ENCODE results near the gene RAB3C. TPM values are rescaled to one million over a fixed set of nuclear protein-coding genes. Genes with fewer than 3 reads are reported as not detected.
"Not testable (repeated sequence)": the region's sequence is repeated elsewhere in the genome, so short reads cannot be mapped to it uniquely, and the experiment has no call there.

The RAB3C gene
- total and polyA plus RNA-seq, 12 donors: 0.09 to 22.0 (median 6.1) TPM

- no peak overlapping the region for H3K27ac ChIP-seq
- no peaks in the 10 kb centered on the region for H3K9me3 ChIP-seq (replicated peaks in 1 of 3)
- no peak overlapping the region for H3K4me3 ChIP-seq
- no peaks in the 10 kb centered on the region for H3K4me1 ChIP-seq (replicated peaks in 1 of 2)
- TF ChIP-seq POLR2A (IDR thresholded peaks at IDR 0.05): no peak
- H3K36me3 ChIP-seq (replicated peaks in 1 of 2): no peaks in the 10 kb centered on the region
- H3K27me3 ChIP-seq: no peaks in the 10 kb centered on the region
- no peak for DNase-seq
- intact Hi-C loops (cut with DNase I): no loop called here
- WGBS, 4 donors: 41 to 57% (median 52%) methylated on average over 1 of the region's 1 CpG
Observed at GRCh38 chr5:58544195-58544594, 38.7 kb upstream of the RAB3C start.

GRCh38 chr5:58544926-58545325, 37.9 kb upstream of the RAB3C start:
- no peak for TF ChIP-seq POLR2A (IDR thresholded peaks at IDR 0.05)
- no peak for TF ChIP-seq CTCF (IDR thresholded peaks at IDR 0.05)
- Histone ChIP-seq H3K27ac (no peak overlapping the region), H3K36me3 (replicated peaks in 1 of 2) (no peaks in the 10 kb centered on the region), H3K9me3 (replicated peaks in 1 of 3) (no peaks in the 10 kb centered on the region), H3K4me3 (no peak overlapping the region), H3K27me3 (no peaks in the 10 kb centered on the region), H3K4me1 (replicated peaks in 1 of 2) (no peaks in the 10 kb centered on the region)
- DNase-seq: no peak
- intact Hi-C loops (cut with DNase I): no loop called here
- 46 to 74% (median 60%) methylated on average over 2 of the region's 2 CpGs for WGBS, 4 donors

- H3K9me3 ChIP-seq (replicated peaks in 1 of 3): no peaks in the 10 kb centered on the region
- intact Hi-C loops (cut with DNase I): no loop called here
- no peak for DNase-seq
- H3K4me3 ChIP-seq: no peak overlapping the region
- H3K27me3 ChIP-seq: no peaks in the 10 kb centered on the region
- H3K36me3 ChIP-seq (replicated peaks in 1 of 2): no peaks in the 10 kb centered on the region
- TF ChIP-seq POLR2A (IDR thresholded peaks at IDR 0.05) (no peak), CTCF (IDR thresholded peaks at IDR 0.05) (no peak)
- H3K4me1 ChIP-seq (replicated peaks in 1 of 2): no peaks in the 10 kb centered on the region
- no peak overlapping the region for H3K27ac ChIP-seq
Observed at GRCh38 chr5:58545912-58546311, 37.0 kb upstream of the RAB3C start.

- Histone ChIP-seq H3K27ac (peak overlapping the region in 1 of 5 donors; percentile 15), H3K9me3 (replicated peaks in 1 of 3) (no peaks in the 10 kb centered on the region), H3K27me3 (no peaks in the 10 kb centered on the region), H3K4me3 (no peak overlapping the region), H3K36me3 (replicated peaks in 1 of 2) (no peaks in the 10 kb centered on the region), H3K4me1 (replicated peaks in 1 of 2) (no peaks in the 10 kb centered on the region)
- WGBS, 4 donors: 37 to 50% (median 46%) methylated on average over 2 of the region's 2 CpGs
- no peak for DNase-seq
- TF ChIP-seq POLR2A (IDR thresholded peaks at IDR 0.05) (no peak), CTCF (IDR thresholded peaks at IDR 0.05) (no peak)
- intact Hi-C loops (cut with DNase I): no loop called here
Observed at GRCh38 chr5:58548068-58548467, 34.8 kb upstream of the RAB3C start.

DNA sequence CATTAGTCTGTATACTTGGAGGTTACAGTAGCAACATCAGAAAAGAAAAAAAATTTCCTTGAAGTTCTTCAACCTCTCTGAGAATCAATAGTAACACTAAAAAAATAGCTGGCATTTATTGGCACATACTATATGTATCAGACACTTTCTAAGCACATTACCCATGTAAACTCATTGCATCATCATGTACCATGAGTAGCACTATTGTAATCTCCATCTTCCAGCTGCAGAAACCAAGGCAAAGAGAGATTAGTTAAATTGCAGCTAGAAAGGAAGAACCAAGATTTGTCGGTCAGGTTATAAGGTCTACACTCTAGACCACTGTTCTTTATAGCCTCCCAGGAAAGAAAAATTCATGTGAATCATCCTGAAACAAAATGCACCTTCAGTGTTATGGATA, 31.4 kb upstream of the RAB3C start:
- DNase-seq: no peak
- 89 to 96% (median 95%) methylated on average over 1 of the region's 1 CpG for WGBS, 4 donors
- no peak overlapping the region for H3K27ac ChIP-seq
- no peaks in the 10 kb centered on the region for H3K9me3 ChIP-seq (replicated peaks in 1 of 3)
- TF ChIP-seq POLR2A (IDR thresholded peaks at IDR 0.05) (no peak), CTCF (IDR thresholded peaks at IDR 0.05) (no peak)
- no peaks in the 10 kb centered on the region for H3K4me1 ChIP-seq (replicated peaks in 1 of 2)
- no peaks in the 10 kb centered on the region for H3K27me3 ChIP-seq
- intact Hi-C loops (cut with DNase I): no loop called here
- H3K4me3 ChIP-seq: no peak overlapping the region
- no peaks in the 10 kb centered on the region for H3K36me3 ChIP-seq (replicated peaks in 1 of 2)

- H3K27me3 ChIP-seq; intact Hi-C loops (cut with DNase I); H3K9me3 ChIP-seq (replicated peaks in 1 of 3); H3K4me3 ChIP-seq; H3K27ac ChIP-seq; H3K4me1 ChIP-seq (replicated peaks in 1 of 2); H3K36me3 ChIP-seq (replicated peaks in 1 of 2); DNase-seq: not testable (repeated sequence)
- WGBS, 4 donors: 86 to 91% (median 87%) methylated on average over 29 to 32 of the region's 32 CpGs
Observed at GRCh38 chr5:58557665-58558338, 25.1 kb upstream of the RAB3C start.

DNA sequence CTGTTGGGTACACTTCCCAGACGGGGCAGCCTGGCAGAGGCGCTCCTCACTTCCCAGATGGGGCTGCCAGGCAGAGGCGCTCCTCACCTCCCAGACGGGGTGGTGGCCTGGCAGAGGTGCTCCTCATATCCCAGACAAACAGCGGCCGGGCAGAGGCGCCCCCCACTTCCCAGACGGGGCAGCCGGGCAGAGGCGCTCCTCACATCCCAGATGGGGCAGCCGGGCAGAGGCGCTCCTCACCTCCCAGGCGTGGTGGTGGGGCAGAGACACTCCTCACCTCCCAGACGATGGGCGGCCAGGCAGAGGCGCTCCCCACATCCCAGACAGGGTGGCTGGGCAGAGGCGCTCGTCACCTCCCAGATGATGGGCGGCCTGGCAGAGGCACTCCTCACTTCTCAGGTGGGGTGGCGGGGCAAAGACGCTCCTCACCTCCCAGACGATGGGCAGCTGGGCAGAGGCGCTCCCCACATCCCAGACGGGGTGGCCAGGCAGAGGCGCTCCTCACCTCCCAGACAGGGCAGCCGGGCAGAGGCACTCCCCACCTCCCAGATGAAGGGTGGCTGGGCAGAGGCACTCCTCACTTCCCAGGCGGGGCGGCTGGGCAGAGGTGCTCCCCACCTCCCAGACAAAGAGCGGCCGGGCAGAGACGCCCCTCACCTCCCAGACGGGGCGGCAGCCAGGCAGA, 19.7 kb upstream of the RAB3C start:
- WGBS, 4 donors: 88 to 93% (median 90%) methylated on average over 2 to 33 of the region's 33 CpGs
- H3K27me3 ChIP-seq; H3K4me3 ChIP-seq; H3K4me1 ChIP-seq (replicated peaks in 1 of 2); H3K36me3 ChIP-seq (replicated peaks in 1 of 2); DNase-seq; intact Hi-C loops (cut with DNase I); H3K9me3 ChIP-seq (replicated peaks in 1 of 3); H3K27ac ChIP-seq: not testable (repeated sequence)
